NCI-H2227 (cell line): ENCODE data around the gene OAF.
A peak's percentile ranks its signal among the peaks of the same experiment; 100 is the strongest.
"Not testable (repeated sequence)": the region's sequence is repeated elsewhere in the genome, so short reads cannot be mapped to it uniquely, and the experiment has no call there.

Source experiments
- DNase-seq: peaks from one replicate; lab custom pipeline; 2025; ENCODE audit not compliant: unreplicated experiment; lab: John Stamatoyannopoulos, UW

The OAF gene

DNA sequence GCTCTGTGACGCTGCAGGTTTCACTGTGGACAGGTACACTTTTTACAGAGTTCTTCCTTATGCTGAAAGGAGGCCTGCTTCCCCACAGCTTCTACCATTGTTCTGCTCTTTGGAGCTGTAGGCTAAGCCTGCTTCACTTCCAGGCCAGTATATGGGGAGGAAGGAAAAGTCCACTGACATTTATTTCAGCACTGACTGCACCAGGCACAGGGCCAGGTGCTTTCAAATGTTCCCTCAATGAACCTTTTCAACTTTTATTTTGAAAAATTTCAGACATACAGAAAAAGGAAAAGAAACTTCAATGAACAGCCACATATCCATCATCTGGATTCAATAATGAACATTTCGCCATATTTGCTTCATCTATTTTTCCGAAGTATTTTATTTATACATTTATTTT is 51.1 kb downstream of the OAF start:
- no peak for DNase-seq

DNA sequence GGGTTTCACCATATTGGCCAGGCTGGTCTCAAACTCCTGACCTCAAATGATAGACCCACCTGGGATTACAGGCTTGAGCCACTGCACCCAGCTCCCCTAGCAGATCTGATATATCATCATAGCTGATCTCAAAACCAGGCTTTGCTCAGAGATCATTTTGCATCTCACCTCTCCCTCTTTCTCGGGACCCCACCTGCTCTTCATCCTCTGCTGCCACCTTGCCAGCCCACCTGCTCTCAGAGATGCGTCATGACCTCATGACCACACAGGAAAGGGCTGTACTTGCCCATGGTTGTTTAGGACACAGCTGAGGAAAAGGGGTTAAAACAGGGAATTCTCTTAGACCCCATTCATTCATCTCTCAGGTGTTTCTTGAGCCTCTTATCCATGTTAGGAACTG is 56.5 kb downstream of the OAF start:
- DNase-seq: no peak

DNA sequence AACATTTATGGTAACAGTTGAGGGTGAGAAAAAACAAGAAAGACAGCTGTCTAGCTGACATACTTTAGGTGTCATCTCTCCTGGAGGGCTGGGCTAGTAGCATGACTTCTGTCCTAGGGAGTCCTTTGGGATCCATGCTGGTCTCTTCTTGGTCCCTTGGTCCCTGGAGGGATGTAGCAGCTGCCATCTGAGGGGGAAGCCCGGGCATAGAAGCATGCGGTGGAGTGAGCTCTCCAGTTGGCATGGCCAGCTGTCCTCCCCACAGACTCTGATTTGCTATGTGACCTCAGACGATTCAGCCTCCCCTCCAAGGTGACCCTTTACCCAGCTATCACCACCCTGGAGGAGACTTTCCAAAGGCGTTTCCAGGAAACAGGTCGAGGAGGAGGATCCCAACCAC is 57.9 kb downstream of the OAF start:
- no peak for DNase-seq

DNA sequence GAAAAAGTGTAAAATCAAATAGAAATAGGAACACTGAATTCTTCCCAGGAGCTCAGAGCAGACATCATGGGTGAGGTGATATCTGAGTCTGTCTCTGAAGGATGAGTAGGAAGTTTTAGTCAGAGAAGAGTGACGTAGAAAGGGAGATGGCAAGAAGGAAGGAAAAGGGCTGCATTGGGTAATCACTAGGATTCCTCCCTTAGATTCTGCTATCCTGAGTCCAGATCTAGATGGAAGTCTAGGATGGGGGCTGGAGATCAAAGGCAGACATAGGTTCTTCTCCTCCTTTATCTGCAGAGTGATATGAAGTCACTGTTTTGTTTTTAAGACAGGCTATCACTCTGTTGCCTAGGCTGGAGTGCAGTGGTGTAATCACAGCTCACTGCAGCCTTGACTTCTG is 59.6 kb downstream of the OAF start:
- DNase-seq: no peak

DNA sequence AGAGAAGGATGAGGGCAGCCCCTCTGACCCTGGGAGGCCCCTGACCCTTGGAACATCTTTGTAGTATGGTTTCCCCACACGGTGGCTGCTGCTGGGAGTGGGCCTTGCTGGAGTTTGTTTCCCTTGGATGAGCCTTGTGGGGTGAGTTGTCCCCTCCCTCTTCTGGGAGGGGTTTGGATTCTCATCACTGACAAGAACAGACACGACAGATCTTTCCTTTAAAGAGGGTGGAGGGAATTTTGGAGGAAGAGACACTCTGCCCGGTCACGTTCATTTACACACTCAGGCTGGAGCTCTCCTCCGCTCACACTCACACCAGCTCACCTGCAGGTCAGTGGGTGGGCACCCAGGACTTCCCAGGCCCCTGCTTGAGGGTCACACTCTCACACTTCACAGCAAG is 60.8 kb downstream of the OAF start:
- DNase-seq: no peak

DNA sequence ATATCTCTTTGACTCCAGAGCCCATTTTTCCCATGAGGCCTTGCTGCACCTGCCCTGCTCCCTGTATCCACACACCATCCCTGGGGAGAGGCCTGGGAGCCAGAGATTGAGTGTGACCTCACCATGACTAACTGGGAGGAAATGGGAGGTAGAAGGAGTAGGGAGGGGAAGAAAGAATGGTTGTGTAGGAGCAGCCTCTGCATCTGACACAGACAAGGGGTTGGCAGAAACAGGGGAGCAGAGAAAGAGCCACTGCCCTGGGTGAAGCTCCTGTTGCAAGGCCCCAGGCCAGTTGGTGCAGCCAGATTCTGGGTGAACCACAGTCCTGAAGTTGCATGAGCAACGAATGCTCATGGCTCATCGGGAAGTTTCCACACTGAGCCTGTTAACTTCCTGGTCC is 61.5 kb downstream of the OAF start:
- DNase-seq: no peak

DNA sequence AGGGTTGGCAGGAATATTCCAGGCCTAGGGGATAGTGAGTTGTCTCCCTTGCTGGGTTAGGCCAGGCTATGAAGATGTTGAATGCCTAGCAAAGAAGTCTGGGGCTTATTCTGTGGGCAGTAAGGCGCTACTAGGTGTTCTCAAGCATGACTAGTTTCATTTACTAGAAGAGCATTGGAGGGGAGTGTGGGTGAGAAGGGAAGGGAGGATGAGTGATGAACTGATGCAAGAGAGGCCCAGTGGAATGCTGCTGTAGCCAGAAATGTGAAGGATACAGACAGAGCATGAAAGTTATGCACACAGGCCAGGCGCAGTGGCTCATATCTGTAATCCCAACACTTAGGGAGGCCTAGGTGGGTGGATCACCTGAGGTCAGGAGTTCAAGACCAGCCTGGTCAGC is 62.6 kb downstream of the OAF start:
- DNase-seq: no peak

DNA sequence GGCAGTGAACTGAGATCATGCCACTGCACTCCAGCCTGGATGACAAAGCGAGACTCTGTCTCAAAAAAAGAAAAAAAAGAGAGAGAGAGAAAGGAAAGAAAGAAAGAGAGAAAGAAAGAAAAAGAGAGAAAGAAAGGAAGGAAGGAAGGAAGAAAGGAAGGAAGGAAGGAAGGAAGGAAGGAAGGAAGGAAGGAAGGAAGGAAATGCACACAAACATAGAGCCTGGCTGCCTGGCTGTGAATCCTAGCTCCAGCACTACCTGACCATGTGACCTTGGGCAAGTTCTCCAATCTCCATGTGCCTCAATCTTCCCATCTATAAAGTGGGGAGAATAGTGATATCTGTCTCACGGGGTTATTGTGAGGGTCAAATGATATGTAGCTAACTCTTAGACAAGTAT is 63.1 kb downstream of the OAF start:
- DNase-seq: not testable (repeated sequence)

DNA sequence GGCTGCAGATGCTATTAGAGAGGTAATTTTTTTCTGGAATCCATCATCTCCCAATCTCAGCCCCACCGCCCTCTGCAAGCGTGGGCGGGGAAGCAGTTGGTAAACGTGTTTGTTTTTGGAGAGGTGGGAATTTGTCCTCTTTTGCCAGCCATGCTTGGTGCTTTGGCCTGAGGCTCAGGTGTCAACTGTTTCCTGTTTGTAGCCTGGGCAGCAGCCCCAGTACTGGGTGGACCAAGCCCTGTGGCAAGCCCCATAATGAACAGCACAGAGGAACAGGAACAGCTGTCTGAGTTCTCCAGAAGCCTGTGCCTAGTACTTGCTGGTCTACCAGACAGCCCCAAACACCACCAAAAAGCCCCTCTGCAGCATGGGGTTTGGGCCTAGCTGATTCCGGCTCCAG is 68.7 kb downstream of the OAF start:
- DNase-seq: peak; percentile 27
